Mesendoderm (in vitro differentiated cells): Measurements from ENCODE around the gene BSN.

Source experiments
- DNase-seq: peaks from one replicate; pipeline ENCODE4 v3.0.0; 2013
- H2AK5ac ChIP-seq: 2 replicates; pipeline ENCODE4 v1.6.1; 2013; ENCODE audit warnings: low read length, inconsistent platforms
- H2BK120ac ChIP-seq: 2 replicates; pipeline ENCODE4 v1.6.1; 2013; ENCODE audit warnings: low read depth, mild to moderate bottlenecking, low read length, moderate library complexity, mixed read lengths
- H2BK15ac ChIP-seq: replicated peaks from 2 replicates; pipeline ENCODE4 v1.6.1; 2013; ENCODE audit warnings: low read depth, mild to moderate bottlenecking, moderate library complexity
- H2BK5ac ChIP-seq: 2 replicates; pipeline ENCODE4 v1.6.1; 2013; ENCODE audit warnings: low read length, inconsistent platforms
- H3K18ac ChIP-seq: 2 replicates; pipeline ENCODE4 v1.6.1; 2013; ENCODE audit warnings: mild to moderate bottlenecking, low read length, mixed read lengths
- H3K23ac ChIP-seq: one replicate; pipeline ENCODE4 v1.6.1; 2013; ENCODE audit warnings: low read length
- H3K27ac ChIP-seq: 2 replicates; pipeline ENCODE4 v1.5.1; 2013; ENCODE audit warnings: low read depth, mild to moderate bottlenecking, inconsistent platforms, low read length, moderate library complexity
- H3K27me3 ChIP-seq: 2 replicates; pipeline ENCODE4 v1.6.1; 2013; ENCODE audit warnings: low read length, control low read depth, mild to moderate bottlenecking, inconsistent platforms; ENCODE audit not compliant: insufficient read depth, poor library complexity
- H3K36me3 ChIP-seq: 2 replicates; pipeline ENCODE4 v1.6.1; 2013; ENCODE audit warnings: low read length, inconsistent platforms; ENCODE audit not compliant: control insufficient read depth, insufficient read depth
- H3K4ac ChIP-seq: one replicate; pipeline ENCODE4 v1.6.1; 2013; ENCODE audit warnings: low read depth, mild to moderate bottlenecking, low read length, moderate library complexity
- H3K4me1 ChIP-seq: 2 replicates; pipeline ENCODE4 v1.6.1; 2013; ENCODE audit warnings: low read depth, low read length, inconsistent platforms; ENCODE audit not compliant: control insufficient read depth
- H3K4me2 ChIP-seq: 2 replicates; pipeline ENCODE4 v1.6.1; 2013; ENCODE audit warnings: low read length
- H3K4me3 ChIP-seq: 2 replicates; pipeline ENCODE4 v1.5.1; 2013; ENCODE audit warnings: mild to moderate bottlenecking, low read length
- H3K56ac ChIP-seq: one replicate; pipeline ENCODE4 v1.6.1; 2013; ENCODE audit warnings: low read length
- H3K79me1 ChIP-seq: 2 replicates; pipeline ENCODE4 v1.6.1; 2013; ENCODE audit warnings: low read length, inconsistent platforms
- H3K79me2 ChIP-seq: 2 replicates; pipeline ENCODE4 v1.6.1; 2013; ENCODE audit warnings: mild to moderate bottlenecking, low read length; ENCODE audit not compliant: control insufficient read depth, insufficient read depth
- H3K9ac ChIP-seq: 2 replicates; pipeline ENCODE4 v1.6.1; 2013; ENCODE audit warnings: low read length, inconsistent platforms
- H4K5ac ChIP-seq: one replicate; pipeline ENCODE4 v1.6.1; 2013; ENCODE audit warnings: low read length
- H4K8ac ChIP-seq: one replicate; pipeline ENCODE4 v1.6.1; 2013; ENCODE audit warnings: low read depth, mild to moderate bottlenecking, control low read depth, low read length, moderate library complexity
- WGBS: extraction: QIAGEN DNeasy Blood & Tissue Kit; methylation state at CpG from one replicate; pipeline ENCODE4 v1.1.7; 2013; ENCODE audit warnings: low lambda C conversion rate, missing lambda C conversion rate; ENCODE audit not compliant: insufficient coverage; ENCODE audit errors: extremely low coverage; 5-methylcytosine and 5-hydroxymethylcytosine counted together

Gene BSN

GRCh38 chr3:49609815-49610214 is 55.5 kb downstream of the BSN start:
- no peak overlapping the region for H3K4me2 ChIP-seq
- H4K8ac ChIP-seq = no peak overlapping the region
- no peak overlapping the region for H4K5ac ChIP-seq
- no peak overlapping the region for H2BK15ac ChIP-seq
- no CpG with 5 or more reads among the region's 6 CpGs for WGBS
- H3K36me3 ChIP-seq = no peaks in the 10 kb centered on the region
- no peaks in the 10 kb centered on the region for H3K79me2 ChIP-seq
- H3K9ac ChIP-seq = no peak overlapping the region
- H3K27ac ChIP-seq = no peak overlapping the region
- H3K4me3 ChIP-seq = no peak overlapping the region
- no peak overlapping the region for H3K18ac ChIP-seq
- no peak overlapping the region for H3K56ac ChIP-seq
- no peak overlapping the region for H3K23ac ChIP-seq
- no peak overlapping the region for H3K4ac ChIP-seq
- H3K27me3 ChIP-seq = no peaks in the 10 kb centered on the region
- H2BK5ac ChIP-seq = no peak overlapping the region
- DNase-seq = no peak
- no peak overlapping the region for H2BK120ac ChIP-seq
- H3K4me1 ChIP-seq = no peaks in the 10 kb centered on the region
- H3K79me1 ChIP-seq = no peaks in the 10 kb centered on the region
- no peak overlapping the region for H2AK5ac ChIP-seq

DNA sequence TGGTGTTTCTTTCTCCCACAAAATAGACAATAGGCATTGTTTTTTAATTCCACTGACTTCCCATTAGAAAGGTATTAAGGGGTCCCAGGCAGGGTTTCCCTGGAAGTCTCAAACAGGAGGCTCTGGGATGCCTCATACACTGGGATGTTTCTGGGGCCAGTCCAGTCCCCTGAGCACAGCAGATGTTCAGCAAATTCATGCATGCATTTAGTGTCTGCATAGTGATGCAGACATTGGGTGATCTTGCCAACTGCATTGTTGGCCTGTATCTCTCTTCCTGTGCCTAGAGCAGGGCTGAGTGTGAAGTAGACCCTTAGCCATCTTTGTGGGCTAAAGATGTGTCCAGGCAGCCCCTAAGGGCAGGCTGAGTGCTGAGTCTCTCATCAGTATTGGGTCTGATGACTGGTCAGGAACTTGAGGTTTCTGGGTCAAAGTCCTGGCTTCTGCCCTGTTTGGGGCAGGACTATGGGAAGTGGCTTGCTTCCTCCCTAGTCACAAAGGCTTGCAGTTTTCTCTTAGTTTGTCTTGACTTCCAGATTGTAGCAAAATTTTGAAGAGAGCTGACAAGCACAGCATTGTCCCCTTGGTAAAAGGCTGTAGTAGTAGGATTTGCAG is 56.5 kb downstream of the BSN start:
- Histone ChIP-seq H3K27ac (no peak overlapping the region), H4K8ac (no peak overlapping the region), H3K18ac (no peak overlapping the region), H2BK120ac (no peak overlapping the region), H4K5ac (no peak overlapping the region), H2BK15ac (no peak overlapping the region), H3K79me1 (no peaks in the 10 kb centered on the region), H3K27me3 (no peaks in the 10 kb centered on the region), H3K9ac (no peak overlapping the region), H3K4me1 (no peaks in the 10 kb centered on the region), H3K4ac (no peak overlapping the region), H3K56ac (no peak overlapping the region), H3K4me3 (no peak overlapping the region), H3K36me3 (no peaks in the 10 kb centered on the region), H3K79me2 (no peaks in the 10 kb centered on the region), H2AK5ac (no peak overlapping the region), H2BK5ac (no peak overlapping the region), H3K4me2 (no peak overlapping the region), H3K23ac (no peak overlapping the region)
- DNase-seq = no peak

- no peaks in the 10 kb centered on the region for H3K36me3 ChIP-seq
- no peaks in the 10 kb centered on the region for H3K79me2 ChIP-seq
- no peak overlapping the region for H3K18ac ChIP-seq
- no peak for DNase-seq
- no peak overlapping the region for H2BK5ac ChIP-seq
- H3K79me1 ChIP-seq = no peaks in the 10 kb centered on the region
- no peak overlapping the region for H2AK5ac ChIP-seq
- no peak overlapping the region for H3K9ac ChIP-seq
- H3K23ac ChIP-seq = no peak overlapping the region
- H4K5ac ChIP-seq = no peak overlapping the region
- H2BK15ac ChIP-seq = no peak overlapping the region
- no CpG with 5 or more reads among the region's 6 CpGs for WGBS
- no peak overlapping the region for H3K56ac ChIP-seq
- no peak overlapping the region for H3K4me3 ChIP-seq
- H3K4me1 ChIP-seq = no peaks in the 10 kb centered on the region
- no peak overlapping the region for H3K27ac ChIP-seq
- H4K8ac ChIP-seq = no peak overlapping the region
- H2BK120ac ChIP-seq = no peak overlapping the region
- no peaks in the 10 kb centered on the region for H3K27me3 ChIP-seq
- no peak overlapping the region for H3K4ac ChIP-seq
- no peak overlapping the region for H3K4me2 ChIP-seq
Observed at GRCh38 chr3:49611291-49611690, 57.0 kb downstream of the BSN start.

- H2BK120ac ChIP-seq = no peak overlapping the region
- DNase-seq = no peak
- no peaks in the 10 kb centered on the region for H3K4me1 ChIP-seq
- no peaks in the 10 kb centered on the region for H3K79me1 ChIP-seq
- no peak overlapping the region for H3K9ac ChIP-seq
- H3K27ac ChIP-seq = no peak overlapping the region
- H3K27me3 ChIP-seq = no peaks in the 10 kb centered on the region
- no peak overlapping the region for H3K23ac ChIP-seq
- H3K56ac ChIP-seq = no peak overlapping the region
- H4K5ac ChIP-seq = no peak overlapping the region
- no peak overlapping the region for H3K4me2 ChIP-seq
- no peak overlapping the region for H2BK5ac ChIP-seq
- H3K4me3 ChIP-seq = no peak overlapping the region
- no peaks in the 10 kb centered on the region for H3K36me3 ChIP-seq
- no peak overlapping the region for H4K8ac ChIP-seq
- no peak overlapping the region for H3K18ac ChIP-seq
- no peak overlapping the region for H2BK15ac ChIP-seq
- no peak overlapping the region for H2AK5ac ChIP-seq
- no peak overlapping the region for H3K4ac ChIP-seq
- H3K79me2 ChIP-seq = no peaks in the 10 kb centered on the region
Observed at GRCh38 chr3:49611719-49612118, 57.4 kb downstream of the BSN start.

- no peak overlapping the region for H2BK120ac ChIP-seq
- H3K4me3 ChIP-seq = no peak overlapping the region
- H3K79me2 ChIP-seq = no peaks in the 10 kb centered on the region
- no peak overlapping the region for H3K56ac ChIP-seq
- no peaks in the 10 kb centered on the region for H3K36me3 ChIP-seq
- no peak overlapping the region for H2AK5ac ChIP-seq
- H3K27me3 ChIP-seq = no peaks in the 10 kb centered on the region
- H4K5ac ChIP-seq = no peak overlapping the region
- no CpG with 5 or more reads among the region's 1 CpG for WGBS
- no peaks in the 10 kb centered on the region for H3K4me1 ChIP-seq
- no peak overlapping the region for H3K27ac ChIP-seq
- H3K9ac ChIP-seq = no peak overlapping the region
- DNase-seq = no peak
- no peak overlapping the region for H3K4me2 ChIP-seq
- H3K79me1 ChIP-seq = no peaks in the 10 kb centered on the region
- H2BK5ac ChIP-seq = no peak overlapping the region
- H4K8ac ChIP-seq = no peak overlapping the region
- H2BK15ac ChIP-seq = no peak overlapping the region
- H3K18ac ChIP-seq = no peak overlapping the region
- H3K4ac ChIP-seq = no peak overlapping the region
- no peak overlapping the region for H3K23ac ChIP-seq
Observed at GRCh38 chr3:49614936-49615335, 60.7 kb downstream of the BSN start.

DNA sequence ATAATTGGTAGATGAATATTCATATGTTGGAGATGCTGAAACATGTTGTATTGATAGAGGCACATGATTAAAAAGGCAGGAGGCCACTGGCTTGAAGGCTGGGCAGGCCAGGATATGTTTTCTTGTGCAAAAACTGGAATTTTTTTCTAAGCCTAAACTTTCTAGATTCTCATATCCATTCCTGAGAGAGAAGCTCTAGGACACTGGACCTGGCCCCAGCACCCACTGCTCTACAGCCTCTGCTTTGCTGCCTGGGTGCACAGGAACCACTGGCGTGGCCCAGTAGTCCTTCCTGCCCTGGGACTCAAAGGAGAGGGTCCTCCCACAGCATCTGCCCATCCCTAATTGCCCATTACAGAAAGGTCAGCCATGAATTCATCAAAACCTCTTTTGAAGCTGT is 61.8 kb downstream of the BSN start:
- H3K27me3 ChIP-seq = no peaks in the 10 kb centered on the region
- H3K18ac ChIP-seq = no peak overlapping the region
- no peak overlapping the region for H2AK5ac ChIP-seq
- H3K4me1 ChIP-seq = no peaks in the 10 kb centered on the region
- no peak overlapping the region for H2BK120ac ChIP-seq
- H3K27ac ChIP-seq = no peak overlapping the region
- no peak overlapping the region for H3K4ac ChIP-seq
- H3K56ac ChIP-seq = no peak overlapping the region
- no peak overlapping the region for H3K4me2 ChIP-seq
- H4K5ac ChIP-seq = no peak overlapping the region
- H2BK15ac ChIP-seq = no peak overlapping the region
- H2BK5ac ChIP-seq = no peak overlapping the region
- no peak overlapping the region for H3K9ac ChIP-seq
- WGBS = no CpG with 5 or more reads among the region's 1 CpG
- H3K4me3 ChIP-seq = no peak overlapping the region
- no peak overlapping the region for H3K23ac ChIP-seq
- H3K79me1 ChIP-seq = no peaks in the 10 kb centered on the region
- H3K79me2 ChIP-seq = no peaks in the 10 kb centered on the region
- no peak for DNase-seq
- H3K36me3 ChIP-seq = no peaks in the 10 kb centered on the region
- no peak overlapping the region for H4K8ac ChIP-seq
